Measurements from ENCODE around the gene CRACR2B.

CRACR2B gene

DNA sequence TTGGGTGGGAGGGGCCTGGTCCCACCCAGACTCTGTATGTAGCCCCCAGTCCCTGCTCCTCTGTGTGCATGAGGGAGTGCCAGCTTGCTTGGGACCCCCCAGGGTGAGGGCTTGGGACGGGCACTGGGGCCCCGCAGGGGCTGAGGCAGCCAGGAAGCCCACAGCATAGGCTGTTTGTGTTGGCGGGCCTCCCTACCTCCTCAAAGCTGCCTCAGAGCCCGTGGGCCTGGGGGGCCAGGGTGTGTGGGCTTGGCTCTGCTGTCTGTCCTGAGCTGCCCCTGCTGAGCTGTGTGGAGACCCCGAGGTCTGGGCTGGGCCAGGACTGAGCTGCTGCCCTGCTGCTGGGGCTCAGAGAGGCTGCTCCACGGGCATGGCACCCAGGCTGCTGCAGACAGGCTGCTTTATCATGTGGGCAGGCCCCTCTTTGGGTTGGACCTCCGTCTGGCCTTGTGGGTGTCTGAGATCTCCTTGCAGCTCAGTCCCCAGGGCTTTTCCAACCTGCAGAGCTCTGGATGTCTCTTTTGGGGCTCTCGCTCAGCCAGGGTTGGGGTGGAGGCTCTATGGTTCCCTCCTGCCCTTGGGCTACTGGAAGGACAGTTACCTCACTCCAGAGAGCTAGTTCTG is 18.3 kb downstream of the CRACR2B start:
- Histone ChIP-seq H3K27me3 (replicated peaks; ENCODE audit: control insufficient read depth, insufficient read depth, low read length) (no peaks in the 10 kb centered on the region), H3K4me3 (replicated peaks; ENCODE audit: low read depth, low read length) (no peak overlapping the region), H3K36me3 (ENCODE audit: control insufficient read depth, insufficient read depth, low read length) (no peaks in the 10 kb centered on the region; the same call in 1 of the 2 replicates)
- TF ChIP-seq, protein P1, sequence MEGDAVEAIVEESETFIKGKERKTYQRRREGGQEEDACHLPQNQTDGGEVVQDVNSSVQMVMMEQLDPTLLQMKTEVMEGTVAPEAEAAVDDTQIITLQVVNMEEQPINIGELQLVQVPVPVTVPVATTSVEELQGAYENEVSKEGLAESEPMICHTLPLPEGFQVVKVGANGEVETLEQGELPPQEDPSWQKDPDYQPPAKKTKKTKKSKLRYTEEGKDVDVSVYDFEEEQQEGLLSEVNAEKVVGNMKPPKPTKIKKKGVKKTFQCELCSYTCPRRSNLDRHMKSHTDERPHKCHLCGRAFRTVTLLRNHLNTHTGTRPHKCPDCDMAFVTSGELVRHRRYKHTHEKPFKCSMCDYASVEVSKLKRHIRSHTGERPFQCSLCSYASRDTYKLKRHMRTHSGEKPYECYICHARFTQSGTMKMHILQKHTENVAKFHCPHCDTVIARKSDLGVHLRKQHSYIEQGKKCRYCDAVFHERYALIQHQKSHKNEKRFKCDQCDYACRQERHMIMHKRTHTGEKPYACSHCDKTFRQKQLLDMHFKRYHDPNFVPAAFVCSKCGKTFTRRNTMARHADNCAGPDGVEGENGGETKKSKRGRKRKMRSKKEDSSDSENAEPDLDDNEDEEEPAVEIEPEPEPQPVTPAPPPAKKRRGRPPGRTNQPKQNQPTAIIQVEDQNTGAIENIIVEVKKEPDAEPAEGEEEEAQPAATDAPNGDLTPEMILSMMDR (IDR thresholded peaks at IDR 0.05; ENCODE audit: insufficient read depth, low read length, poor library complexity, severe bottlenecking), result no peak
- DNase-seq (ENCODE audit: extremely low read depth, insufficient read length), result no peak

DNA sequence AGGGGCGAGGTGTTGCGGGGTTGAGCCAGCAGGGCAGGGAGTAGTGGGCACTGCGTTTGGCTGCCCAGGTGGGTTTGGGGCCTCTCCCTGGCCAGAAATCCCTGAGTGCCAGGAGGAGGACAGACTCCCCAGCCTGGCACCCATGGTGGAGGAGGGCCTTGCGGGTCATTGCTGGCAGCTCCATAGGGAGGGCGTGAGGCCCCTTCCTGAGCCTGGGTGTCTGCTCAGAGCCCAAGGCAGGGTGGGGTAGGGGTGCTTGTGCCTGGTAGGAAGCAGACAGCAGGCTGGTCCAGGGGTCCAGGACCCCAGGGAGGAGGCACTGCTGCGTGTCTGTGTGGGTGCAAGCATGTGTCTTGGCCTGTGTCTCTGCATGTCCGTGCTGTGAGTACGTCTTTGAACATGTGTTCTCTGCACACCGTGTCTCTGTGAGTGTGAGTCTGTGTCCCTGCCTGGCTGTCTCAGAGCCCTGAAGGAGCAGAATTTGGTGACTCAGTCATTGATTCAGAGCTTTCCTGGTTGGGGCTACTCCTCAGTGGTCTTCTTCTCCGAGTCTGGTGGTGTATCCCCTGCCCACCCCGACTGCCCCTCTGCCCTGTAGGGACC is 18.9 kb downstream of the CRACR2B start:
- TF ChIP-seq, protein P1 (IDR thresholded peaks at IDR 0.05; ENCODE audit: insufficient read depth, low read length, poor library complexity, severe bottlenecking), result no peak
- no peaks in the 10 kb centered on the region for H3K36me3 ChIP-seq (ENCODE audit: control insufficient read depth, insufficient read depth, low read length)
- no peak for DNase-seq (ENCODE audit: extremely low read depth, insufficient read length)
- no peak overlapping the region for H3K4me3 ChIP-seq (replicated peaks; ENCODE audit: low read depth, low read length)
- H3K27me3 ChIP-seq (replicated peaks; ENCODE audit: control insufficient read depth, insufficient read depth, low read length), result no peaks in the 10 kb centered on the region; the same call in 1 of the 2 replicates

DNA sequence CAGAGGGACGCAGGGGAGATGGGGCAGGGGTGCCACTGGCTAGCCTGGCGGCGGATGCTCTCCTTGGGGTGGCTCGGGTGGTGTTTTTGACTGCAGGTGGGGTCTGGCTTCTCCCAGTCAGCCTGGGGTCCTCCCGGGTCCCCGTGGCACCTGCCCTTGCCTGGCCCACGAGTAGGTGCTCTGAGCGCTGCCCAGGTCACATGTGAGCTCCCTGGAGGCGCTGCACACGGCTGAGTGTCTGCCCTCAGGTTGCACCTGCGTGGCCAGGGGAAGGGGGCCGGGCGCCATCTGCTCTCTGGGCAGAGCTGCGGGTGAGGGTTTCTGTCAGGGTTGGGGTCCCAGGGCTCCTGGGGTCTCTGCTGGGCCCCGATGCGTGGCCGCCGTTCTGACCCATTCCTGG is 20.2 kb downstream of the CRACR2B start:
- DNase-seq (ENCODE audit: extremely low read depth, insufficient read length), result no peak
- no peak overlapping the region for H3K4me3 ChIP-seq (replicated peaks; ENCODE audit: low read depth, low read length)

DNA sequence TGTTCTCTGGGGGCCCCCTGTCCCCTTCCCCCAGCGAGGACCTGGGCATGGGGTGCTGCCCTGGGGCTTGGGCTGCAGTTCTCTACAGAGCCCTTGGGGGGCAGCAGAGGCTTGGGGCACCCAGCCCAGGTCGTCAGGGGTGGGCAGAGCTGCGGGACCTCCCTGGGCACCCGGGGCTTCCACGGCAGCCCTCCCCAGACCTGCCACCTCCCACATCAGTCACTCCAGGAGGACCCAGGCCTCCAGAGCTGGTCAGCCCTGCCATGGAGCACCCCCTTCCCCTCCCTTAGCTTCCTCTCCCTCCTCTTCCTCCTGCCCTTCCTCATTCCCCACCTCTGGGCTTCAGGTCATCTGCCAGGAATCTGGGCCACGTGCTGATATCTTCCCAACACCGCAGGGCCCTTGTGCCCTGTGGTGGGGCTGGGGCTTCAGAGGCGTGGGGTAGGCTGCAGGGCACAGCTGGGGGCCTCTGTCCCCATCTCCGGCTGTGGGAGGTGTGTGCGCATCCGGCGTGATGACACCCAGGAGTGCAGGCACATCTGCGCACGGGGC is 20.7 kb downstream of the CRACR2B start:
- no peaks in the 10 kb centered on the region for H3K36me3 ChIP-seq (ENCODE audit: control insufficient read depth, insufficient read depth, low read length)
- H3K27me3 ChIP-seq (replicated peaks; ENCODE audit: control insufficient read depth, insufficient read depth, low read length), result no peaks in the 10 kb centered on the region; the same call in 1 of the 2 replicates
- H3K4me3 ChIP-seq (replicated peaks; ENCODE audit: low read depth, low read length), result no peak overlapping the region
- no peak for DNase-seq (ENCODE audit: extremely low read depth, insufficient read length)
- TF ChIP-seq, protein P1 (IDR thresholded peaks at IDR 0.05; ENCODE audit: insufficient read depth, low read length, poor library complexity, severe bottlenecking), result peak; percentile 98

More for the DNA sequence above, 20.2 kb downstream of the CRACR2B start:
- Histone ChIP-seq H3K36me3 (ENCODE audit: control insufficient read depth, insufficient read depth, low read length) (no peaks in the 10 kb centered on the region), H3K27me3 (replicated peaks; ENCODE audit: control insufficient read depth, insufficient read depth, low read length) (no peaks in the 10 kb centered on the region; the same call in 1 of the 2 replicates)
- TF ChIP-seq, protein P1 (IDR thresholded peaks at IDR 0.05; ENCODE audit: insufficient read depth, low read length, poor library complexity, severe bottlenecking), result no peak

DNA sequence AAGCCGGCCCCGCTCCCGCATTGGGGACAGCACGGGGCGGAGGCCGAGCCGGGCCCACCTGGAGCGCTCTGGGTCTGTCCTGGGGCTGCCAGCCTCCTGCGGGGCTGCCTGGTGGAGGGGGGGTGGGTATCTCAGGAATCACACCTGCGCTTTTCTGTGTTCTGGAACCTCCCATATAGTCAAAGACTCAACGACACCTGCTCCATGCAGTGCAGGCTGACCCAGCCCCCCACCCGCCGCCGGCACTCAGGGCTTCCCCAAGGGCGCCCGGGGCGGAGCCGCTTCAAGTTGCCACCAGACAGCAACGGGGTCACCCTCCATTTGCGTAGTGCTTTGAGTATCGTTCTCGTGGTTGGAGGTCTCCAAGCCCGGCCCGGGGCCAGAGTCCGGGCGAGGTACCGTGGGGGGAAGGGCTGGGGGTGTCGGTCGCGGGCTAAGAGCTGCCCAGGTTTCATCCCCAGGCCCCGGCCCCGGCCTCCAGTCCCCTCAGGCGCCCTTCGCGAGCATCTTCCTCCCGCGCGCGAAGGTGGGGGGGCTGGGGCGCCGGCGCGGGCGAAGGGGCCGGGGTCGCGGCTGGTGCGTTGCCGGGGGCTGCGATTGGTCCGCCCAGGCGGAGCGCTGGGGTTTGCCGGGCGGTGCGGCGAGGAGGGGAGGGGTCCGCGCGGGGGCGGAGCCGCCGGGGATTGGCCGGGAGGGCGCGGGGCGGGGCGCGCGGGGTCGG is 21.5 kb downstream of the CRACR2B start:
- Histone ChIP-seq H3K36me3 (ENCODE audit: control insufficient read depth, insufficient read depth, low read length) (no peaks in the 10 kb centered on the region), H3K4me3 (replicated peaks; ENCODE audit: low read depth, low read length) (peak overlapping the region; percentile 25), H3K27me3 (replicated peaks; ENCODE audit: control insufficient read depth, insufficient read depth, low read length) (no peaks in the 10 kb centered on the region; the same call in 1 of the 2 replicates)
- TF ChIP-seq, protein P1 (IDR thresholded peaks at IDR 0.05; ENCODE audit: insufficient read depth, low read length, poor library complexity, severe bottlenecking), result no peak
- DNase-seq (ENCODE audit: extremely low read depth, insufficient read length), result no peak
